NCI-H1105 (cell line): Measurements from ENCODE around the gene FDX1.

ENCODE experiments used
- DNase-seq: peaks from one replicate; lab custom pipeline; 2025; lab: John Stamatoyannopoulos, UW

Gene FDX1

DNA sequence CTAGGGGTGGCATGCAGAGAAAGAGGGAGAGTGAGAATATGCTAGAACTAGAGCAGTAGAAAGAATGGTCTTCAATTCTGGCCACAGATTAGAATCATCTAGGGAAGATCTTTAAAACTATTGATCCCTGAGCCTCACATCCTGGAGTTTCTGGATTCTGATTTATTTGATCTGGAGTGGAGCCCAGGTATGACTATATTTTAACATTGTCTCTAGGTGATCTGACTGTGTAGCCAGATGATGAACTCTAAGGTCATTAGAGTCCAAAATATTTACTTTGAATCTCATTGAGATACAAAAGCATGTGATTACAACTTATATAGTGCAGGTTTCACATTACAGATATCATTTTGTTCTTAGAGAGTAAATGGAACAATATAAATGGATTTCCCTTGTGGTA, 79.7 kb downstream of the FDX1 start:
- DNase-seq: no peak

DNA sequence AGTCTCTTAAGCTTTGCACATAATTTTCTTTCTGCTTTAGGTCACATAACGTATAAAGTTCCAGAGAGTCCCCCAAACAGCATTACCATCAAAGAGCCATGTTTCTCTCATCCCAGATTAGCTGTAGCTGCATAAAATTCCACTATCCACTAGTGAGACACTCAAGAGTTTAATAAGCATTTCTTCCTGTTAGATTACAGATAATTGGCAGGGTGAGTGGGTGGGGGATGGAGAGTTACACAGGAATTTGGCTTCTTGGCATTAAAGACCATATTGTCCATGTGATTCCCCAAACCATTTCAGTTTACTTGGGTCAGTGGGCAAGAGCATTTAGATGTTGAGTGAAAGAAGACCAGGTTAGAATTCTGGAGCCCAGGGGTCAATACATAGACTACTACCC, 82.3 kb downstream of the FDX1 start:
- no peak for DNase-seq

DNA sequence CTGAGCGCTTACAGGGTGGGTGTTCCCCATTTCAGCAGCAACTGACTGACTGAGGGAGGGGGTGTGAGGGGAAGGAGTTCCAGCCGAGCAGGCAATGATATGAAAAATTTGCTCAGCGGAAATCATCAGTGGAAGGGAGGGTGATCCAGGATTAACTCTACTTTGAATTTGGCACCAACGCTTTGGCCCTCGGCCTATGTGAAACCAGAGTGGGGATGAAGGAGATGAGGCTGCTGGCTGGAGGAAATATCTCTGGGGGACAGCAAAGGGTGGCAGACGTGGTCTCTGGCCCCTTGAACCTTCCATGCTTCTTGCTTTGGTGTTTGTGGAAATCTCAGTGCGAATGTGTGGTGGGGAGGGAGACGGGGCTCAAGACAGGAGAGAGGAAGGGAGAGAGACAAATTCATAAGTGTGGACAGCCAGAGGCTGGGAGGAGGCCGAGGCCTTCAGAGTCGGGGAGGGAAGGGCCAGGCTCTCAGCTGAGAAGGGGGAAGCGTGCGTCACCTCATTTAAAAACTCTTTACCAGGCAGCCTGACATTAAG, 83.6 kb downstream of the FDX1 start:
- no peak for DNase-seq

DNA sequence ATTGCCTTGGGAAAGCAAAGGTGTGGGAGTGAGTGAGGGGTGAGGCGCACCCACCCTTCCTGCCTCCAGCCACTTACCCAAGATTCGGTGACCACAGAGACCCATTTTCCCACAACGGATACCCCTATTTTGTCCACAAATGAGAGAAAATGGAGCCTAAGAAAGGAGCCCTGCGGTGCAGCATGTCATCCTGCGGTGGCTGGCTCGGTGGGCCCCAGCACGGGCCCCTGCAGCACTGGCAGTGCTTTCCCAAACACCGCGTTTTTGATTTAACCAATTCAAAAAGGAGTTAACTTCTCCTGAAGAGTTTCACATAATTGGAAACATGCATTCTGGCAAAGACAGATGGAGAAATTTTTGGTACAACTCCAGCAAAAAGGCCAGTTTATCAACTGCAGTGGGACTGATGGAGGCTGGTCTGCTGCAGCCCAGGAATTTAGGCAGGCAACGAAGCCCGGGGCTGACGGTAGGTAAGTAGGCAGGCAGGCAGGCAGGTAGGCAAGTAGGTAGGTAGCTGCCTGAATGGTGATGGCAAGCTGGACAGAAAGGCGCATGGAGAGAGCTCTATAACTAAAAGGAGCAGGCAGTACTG, 84.2 kb downstream of the FDX1 start:
- DNase-seq: no peak
